Stomach (tissue), 4 donors: ENCODE results near the gene RYR3.

ENCODE experiments used
- CTCF ChIP-seq, 7 experiments: fragments of 450-650 bp in 4 of 7; fragments of 200-600 bp in 3 of 7; sonication (generic) in 3 of 7; IDR thresholded peaks; one replicate each; pipeline ENCODE4 v1.5.1; 2016 to 2019; ENCODE audit warnings: antibody characterized with exemption in 7 of 7, control low read depth in 2 of 7, mild to moderate bottlenecking in 1 of 7
- EP300 ChIP-seq: sonication (generic); formaldehyde crosslinking; IDR thresholded peaks from one replicate; pipeline ENCODE4 v1.6.1; 2017; ENCODE audit warnings: antibody characterized with exemption
- POLR2A ChIP-seq, 4 donors: fragments of 450-650 bp; IDR thresholded peaks; one replicate each; pipeline ENCODE4 v1.6.1; 2016; ENCODE audit warnings: antibody characterized with exemption in 4 of 4, control low read depth in 2 of 4, mild to moderate bottlenecking in 1 of 4, moderate library complexity in 1 of 4
- POLR2AphosphoS5 ChIP-seq, 3 donors: sonication (generic); formaldehyde crosslinking; IDR thresholded peaks; one replicate each; pipeline ENCODE4 v1.6.1; 2016; ENCODE audit warnings: antibody characterized with exemption in 3 of 3

- no peak for TF ChIP-seq POLR2A (IDR thresholded peaks at IDR 0.05)
- TF ChIP-seq POLR2AphosphoS5 (IDR thresholded peaks at IDR 0.05) = no peak
- no peak for TF ChIP-seq CTCF (IDR thresholded peaks at IDR 0.05)
- TF ChIP-seq EP300 = no peak
Observed at GRCh38 chr15:33660151-33660550, 349.4 kb downstream of the RYR3 start.
